Neuronal stem cell (in vitro differentiated cells): ENCODE results near the gene WBP4.
"Not testable (repeated sequence)": the region's sequence is repeated elsewhere in the genome, so short reads cannot be mapped to it uniquely, and the experiment has no call there.

Experiments
- DNase-seq: peaks from one replicate; pipeline ENCODE4 v3.0.0-alpha.2; 2013; ENCODE audit warnings: low spot score
- H2AFZ ChIP-seq: one replicate; pipeline ENCODE4 v1.6.1; 2013; ENCODE audit warnings: mild to moderate bottlenecking, low read length, inconsistent platforms
- H2AK5ac ChIP-seq: 2 replicates; pipeline ENCODE4 v1.6.1; 2013; ENCODE audit warnings: low read depth, mild to moderate bottlenecking, inconsistent platforms, low read length, moderate library complexity, mixed read lengths
- H2BK120ac ChIP-seq: 2 replicates; pipeline ENCODE4 v1.6.1; 2013; ENCODE audit warnings: low read depth, mild to moderate bottlenecking, inconsistent platforms, low read length, moderate library complexity, mixed read lengths
- H2BK12ac ChIP-seq: one replicate; pipeline ENCODE4 v1.6.1; 2013; ENCODE audit warnings: low read length, inconsistent platforms
- H2BK15ac ChIP-seq: 2 replicates; pipeline ENCODE4 v1.6.1; 2013; ENCODE audit warnings: mild to moderate bottlenecking, low read length, inconsistent platforms, mixed read lengths
- H2BK5ac ChIP-seq: one replicate; pipeline ENCODE4 v1.6.1; 2013; ENCODE audit warnings: inconsistent platforms, mild to moderate bottlenecking, low read length, moderate library complexity
- H3K14ac ChIP-seq: one replicate; pipeline ENCODE4 v1.6.1; 2013; ENCODE audit warnings: low read length, inconsistent platforms
- H3K18ac ChIP-seq: 2 replicates; pipeline ENCODE4 v1.6.1; 2013; ENCODE audit warnings: low read length, inconsistent platforms
- H3K23ac ChIP-seq: 2 replicates; pipeline ENCODE4 v1.6.1; 2013; ENCODE audit warnings: low read depth, mild to moderate bottlenecking, mixed read lengths, low read length, inconsistent platforms; ENCODE audit not compliant: poor library complexity
- H3K27ac ChIP-seq: replicated peaks from 3 replicates; pipeline ENCODE4 v1.5.1; 2013; ENCODE audit warnings: low read length, inconsistent platforms
- H3K27me3 ChIP-seq, 3 experiments: 2 replicates each; pipeline ENCODE4 v1.6.1; 2013; ENCODE audit warnings: low read length in 3 of 3, mild to moderate bottlenecking in 2 of 3, inconsistent platforms in 1 of 3, low read depth in 1 of 3, mixed read lengths in 1 of 3, moderate library complexity in 1 of 3; ENCODE audit not compliant: control insufficient read depth in 3 of 3, insufficient read depth in 3 of 3
- H3K36me3 ChIP-seq, 2 donors: replicated peaks in 1 of 2; 2 replicates each; pipeline ENCODE4 v1.6.1; 2013; ENCODE audit warnings: low read length in 2 of 2; ENCODE audit not compliant: control insufficient read depth in 2 of 2, insufficient read depth in 2 of 2
- H3K4ac ChIP-seq: 2 replicates; pipeline ENCODE4 v1.6.1; 2013; ENCODE audit warnings: inconsistent platforms, mild to moderate bottlenecking, low read length, moderate library complexity
- H3K4me1 ChIP-seq, 2 donors: 1 replicate in 1 of 2; 2 replicates in 1 of 2; pipeline ENCODE4 v1.6.1; 2013; ENCODE audit warnings: low read length in 2 of 2, low read depth in 1 of 2; ENCODE audit not compliant: control insufficient read depth in 2 of 2, insufficient read depth in 1 of 2
- H3K4me2 ChIP-seq: one replicate; pipeline ENCODE4 v1.6.1; 2013; ENCODE audit warnings: mild to moderate bottlenecking, low read length, inconsistent platforms; ENCODE audit not compliant: insufficient read depth, poor library complexity, severe bottlenecking
- H3K4me3 ChIP-seq, 2 donors: 2 replicates each; pipeline ENCODE4 v1.5.1; 2013; ENCODE audit warnings: low read length in 2 of 2, mild to moderate bottlenecking in 2 of 2, inconsistent platforms in 1 of 2, moderate library complexity in 1 of 2
- H3K79me1 ChIP-seq: one replicate; pipeline ENCODE4 v1.6.1; 2013; ENCODE audit warnings: low read depth, mild to moderate bottlenecking, inconsistent platforms, low read length, moderate library complexity
- H3K9ac ChIP-seq: one replicate; pipeline ENCODE4 v1.6.1; 2013; ENCODE audit warnings: mild to moderate bottlenecking, low read depth, low read length, inconsistent platforms; ENCODE audit not compliant: poor library complexity
- H3K9me3 ChIP-seq, 2 donors: replicated peaks in 1 of 2; 2 replicates each; pipeline versions ENCODE3 to v1.6.1; 2013; ENCODE audit warnings: low read length in 2 of 2, mild to moderate bottlenecking in 2 of 2, inconsistent platforms in 1 of 2, low read depth in 1 of 2, mixed read lengths in 1 of 2, moderate library complexity in 1 of 2; ENCODE audit not compliant: control insufficient read depth in 2 of 2, insufficient read depth in 1 of 2
- H4K8ac ChIP-seq: one replicate; pipeline ENCODE4 v1.6.1; 2013; ENCODE audit warnings: low read depth, mild to moderate bottlenecking, inconsistent platforms, low read length, moderate library complexity
- H4K91ac ChIP-seq: one replicate; pipeline ENCODE4 v1.6.1; 2013; ENCODE audit warnings: low read length, low read depth, mild to moderate bottlenecking, inconsistent platforms; ENCODE audit not compliant: poor library complexity
- WGBS, 2 donors: extraction: QIAGEN DNeasy Blood & Tissue Kit; methylation state at CpG; one replicate each; pipeline ENCODE4 v1.1.7; 2013; ENCODE audit warnings: missing lambda C conversion rate in 2 of 2, mixed read lengths in 1 of 2; ENCODE audit not compliant: insufficient read length in 2 of 2, insufficient replicate concordance in 1 of 2; ENCODE audit errors: extremely low coverage in 2 of 2; 5-methylcytosine and 5-hydroxymethylcytosine counted together

The WBP4 gene

GRCh38 chr13:41122838-41123237 is 61.5 kb downstream of the WBP4 start:
- H3K79me1 ChIP-seq: no peaks in the 10 kb centered on the region
- no peak overlapping the region for H3K4me2 ChIP-seq
- H2BK12ac ChIP-seq: no peak overlapping the region
- peaks cover 0 to 11% of the 10 kb centered on the region in 2 donors for H3K36me3 ChIP-seq
- H3K9me3 ChIP-seq: peaks cover 0 to 2% of the 10 kb centered on the region in 2 donors
- no peak overlapping the region for H2AK5ac ChIP-seq
- H3K9ac ChIP-seq: no peak overlapping the region
- no peak for DNase-seq
- no peak overlapping the region for H3K18ac ChIP-seq
- no peak overlapping the region for H4K8ac ChIP-seq
- H3K4me1 ChIP-seq: no peaks in the 10 kb centered on the region
- no peak overlapping the region for H2BK5ac ChIP-seq
- H2AFZ ChIP-seq: no peak overlapping the region
- H3K4me3 ChIP-seq: no peak overlapping the region
- no CpG with 5 or more reads among the region's 2 CpGs for WGBS, 2 donors
- H3K27ac ChIP-seq: no peak overlapping the region
- H2BK120ac ChIP-seq: no peak overlapping the region
- H3K14ac ChIP-seq: no peak overlapping the region
- H3K23ac ChIP-seq: no peak overlapping the region
- no peaks in the 10 kb centered on the region for H3K27me3 ChIP-seq
- no peak overlapping the region for H3K4ac ChIP-seq
- H2BK15ac ChIP-seq: no peak overlapping the region
- H4K91ac ChIP-seq: no peak overlapping the region

DNA sequence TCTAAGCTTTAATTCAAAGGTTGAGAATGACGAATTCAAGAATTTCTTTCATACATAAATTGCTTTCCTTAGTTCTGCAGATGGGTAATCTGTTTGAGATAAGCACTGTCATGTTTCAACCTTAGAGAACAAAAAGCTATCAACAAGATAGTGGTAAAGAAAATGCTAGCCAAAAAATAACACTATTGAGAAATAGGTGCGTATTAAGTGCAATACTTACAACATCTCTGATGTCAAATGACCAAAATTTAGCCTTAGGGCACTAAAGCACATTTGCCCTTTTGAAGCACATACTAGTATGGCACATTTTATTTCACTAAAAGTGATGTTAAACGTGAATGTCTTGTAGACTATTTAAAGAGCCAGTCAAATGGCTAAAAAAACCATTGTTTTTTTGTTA is 66.4 kb downstream of the WBP4 start:
- WGBS, 2 donors: no CpG with 5 or more reads among the region's 3 CpGs
- no peak overlapping the region for H3K4ac ChIP-seq

GRCh38 chr13:41130356-41130755 is 69.0 kb downstream of the WBP4 start:
- Histone ChIP-seq H3K18ac (no peak overlapping the region), H3K27ac (no peak overlapping the region), H3K27me3 (no peaks in the 10 kb centered on the region), H2BK15ac (no peak overlapping the region), H2AFZ (no peak overlapping the region), H3K4ac (no peak overlapping the region), H3K4me2 (no peak overlapping the region), H3K79me1 (no peaks in the 10 kb centered on the region), H3K23ac (no peak overlapping the region), H3K14ac (no peak overlapping the region), H3K9me3 (peaks cover 0 to 17% of the 10 kb centered on the region in 2 donors), H3K36me3 (peaks cover 0 to 45% of the 10 kb centered on the region in 2 donors), H2BK12ac (no peak overlapping the region), H4K91ac (no peak overlapping the region), H2AK5ac (no peak overlapping the region), H2BK120ac (no peak overlapping the region), H3K4me3 (no peak overlapping the region), H4K8ac (no peak overlapping the region), H3K9ac (no peak overlapping the region), H3K4me1 (peaks cover 2 to 11% of the 10 kb centered on the region in 2 donors), H2BK5ac (no peak overlapping the region)
- no peak for DNase-seq
- no CpG with 5 or more reads among the region's 3 CpGs for WGBS, 2 donors

More for the DNA sequence above, 66.4 kb downstream of the WBP4 start:
- Histone ChIP-seq H3K4me1 (peaks cover 2 to 8% of the 10 kb centered on the region in 2 donors), H3K36me3 (peaks cover 0 to 45% of the 10 kb centered on the region in 2 donors), H2BK12ac (no peak overlapping the region), H3K9ac (no peak overlapping the region), H3K23ac (no peak overlapping the region), H2AK5ac (no peak overlapping the region), H4K91ac (no peak overlapping the region), H3K14ac (no peak overlapping the region), H2BK15ac (no peak overlapping the region), H2AFZ (no peak overlapping the region), H3K4me3 (no peak overlapping the region), H2BK120ac (no peak overlapping the region), H3K27ac (no peak overlapping the region), H2BK5ac (no peak overlapping the region), H4K8ac (no peak overlapping the region), H3K79me1 (no peaks in the 10 kb centered on the region), H3K4me2 (no peak overlapping the region), H3K27me3 (no peaks in the 10 kb centered on the region), H3K9me3 (peaks cover 2 to 17% of the 10 kb centered on the region in 2 donors), H3K18ac (no peak overlapping the region)
- no peak for DNase-seq

DNA sequence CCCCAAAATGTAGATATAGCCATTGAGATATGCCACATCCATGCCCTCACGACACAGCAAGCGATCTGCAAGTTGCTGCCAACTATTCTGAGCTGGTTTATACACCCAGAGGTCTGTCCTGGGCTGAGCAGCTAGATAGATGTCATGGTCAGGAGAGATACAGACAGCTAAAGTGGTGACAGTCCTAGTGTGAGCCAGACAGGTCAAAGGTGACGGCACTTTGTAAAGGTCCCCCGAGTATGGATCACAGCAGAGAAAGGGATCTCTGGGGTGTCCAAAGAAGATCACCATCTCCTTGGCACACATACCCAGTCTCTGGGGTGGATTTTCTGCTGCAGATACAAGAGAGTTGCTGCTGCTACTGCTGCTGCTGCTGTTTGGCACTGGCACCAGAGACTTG is 69.9 kb downstream of the WBP4 start:
- not testable (repeated sequence) for DNase-seq, H2AFZ ChIP-seq, H4K8ac ChIP-seq, H2AK5ac ChIP-seq, H3K14ac ChIP-seq, H2BK15ac ChIP-seq, H3K27me3 ChIP-seq, H3K79me1 ChIP-seq, H3K18ac ChIP-seq, H3K4me2 ChIP-seq, H2BK120ac ChIP-seq, H3K23ac ChIP-seq, H4K91ac ChIP-seq, H2BK12ac ChIP-seq, H3K9ac ChIP-seq, H3K4ac ChIP-seq, H2BK5ac ChIP-seq, H3K27ac ChIP-seq
- WGBS, 2 donors: no CpG with 5 or more reads among the region's 4 CpGs
- H3K4me3 ChIP-seq: peak overlapping the region in 1 of 2 donors; percentile 13
- H3K36me3 ChIP-seq: peaks cover 0 to 45% of the 10 kb centered on the region in 2 donors
- peaks cover 2 to 11% of the 10 kb centered on the region in 2 donors for H3K4me1 ChIP-seq
- H3K9me3 ChIP-seq: peaks cover 0 to 17% of the 10 kb centered on the region in 2 donors
